A673 (cell line): ENCODE data around the gene SPINT1. TPM values are rescaled to one million over a fixed set of nuclear protein-coding genes. Genes with fewer than 3 reads are reported as not detected.
A peak's percentile ranks its signal among the peaks of the same experiment; 100 is the strongest.

Experiments
- BruUV-seq: library from RNA; stranded (reverse); fragments of 400-500 nt; replicated peaks from 2 replicates; lab custom pipeline; 2021; lab: Mats Ljungman, UMichigan
- CTCF ChIA-PET: fragments of 300-600 bp; sonication (Branson Sonifier 250); formaldehyde crosslinking; loops from one replicate; lab custom pipeline; 2022; ENCODE audit warnings: antibody characterized with exemption; lab: Charles Lee
- POLR2A ChIA-PET: fragments of 300-600 bp; sonication (Branson Sonifier 250); formaldehyde crosslinking; loops from one replicate; lab custom pipeline; 2022; ENCODE audit warnings: antibody characterized with exemption; ENCODE audit not compliant: low non-redundant PET; lab: Charles Lee
- DNase-seq: peaks from one replicate; pipeline ENCODE4 v3.0.0-alpha.2; 2015; ENCODE audit warnings: low spot score
- H3K27ac ChIP-seq: fragments of 200-600 bp; sonication (generic); 2 replicates; pipeline ENCODE4 v1.5.1; 2016; ENCODE audit warnings: mixed run types, low read depth, mild to moderate bottlenecking, mixed read lengths, antibody characterized with exemption, low read length; ENCODE audit not compliant: poor library complexity, severe bottlenecking
- H3K27me3 ChIP-seq: fragments of 200-600 bp; sonication (generic); replicated peaks from 2 replicates; pipeline ENCODE4 v1.6.1; 2017; ENCODE audit warnings: mixed run types, low read depth, mild to moderate bottlenecking, mixed read lengths, antibody characterized with exemption, low read length; ENCODE audit not compliant: insufficient read depth, poor library complexity
- H3K36me3 ChIP-seq: fragments of 200-600 bp; sonication (generic); 2 replicates; pipeline ENCODE4 v1.6.1; 2016; ENCODE audit warnings: mixed run types, mild to moderate bottlenecking, mixed read lengths, antibody characterized with exemption, low read length; ENCODE audit not compliant: insufficient read depth, poor library complexity, severe bottlenecking
- H3K4me1 ChIP-seq: fragments of 200-600 bp; sonication (generic); 2 replicates; pipeline ENCODE4 v1.6.1; 2017; ENCODE audit warnings: mixed run types, mild to moderate bottlenecking, mixed read lengths, antibody characterized with exemption, low read length; ENCODE audit not compliant: insufficient read depth, poor library complexity, severe bottlenecking
- H3K4me3 ChIP-seq: fragments of 200-600 bp; sonication (generic); 2 replicates; pipeline ENCODE4 v1.5.1; 2016; ENCODE audit warnings: low read depth, mixed run types, mild to moderate bottlenecking, mixed read lengths, low read length; ENCODE audit not compliant: poor library complexity, severe bottlenecking
- H3K9me3 ChIP-seq: fragments of 200-600 bp; sonication (generic); 2 replicates; pipeline ENCODE4 v1.6.1; 2016; ENCODE audit warnings: mixed run types, low read depth, mild to moderate bottlenecking, mixed read lengths, antibody characterized with exemption, low read length; ENCODE audit not compliant: poor library complexity, severe bottlenecking
- CTCF ChIP-seq: fragments of 300-800, 200-600 bp; sonication (generic); conservative IDR thresholded peaks from 2 replicates; pipeline ENCODE4 v1.5.1; 2017; ENCODE audit warnings: low read depth, mild to moderate bottlenecking, antibody characterized with exemption, low read length, moderate library complexity, mixed read lengths
- EZH2 ChIP-seq: fragments of 200-600 bp; sonication (generic); IDR thresholded peaks from 2 replicates; pipeline ENCODE4 v1.6.1; 2017; ENCODE audit warnings: borderline replicate concordance, low read depth, mild to moderate bottlenecking, mixed read lengths, antibody characterized with exemption, low read length; ENCODE audit not compliant: poor library complexity, severe bottlenecking
- intact Hi-C: fragments of 100-400 bp; cut with micrococcal nuclease; formaldehyde crosslinking; loops from one replicate; pipeline ENCODE4 v1.10.0; 2022; ENCODE audit not compliant: unreplicated experiment
- total RNA-seq: library from RNA; stranded (reverse); gene quantifications from 2 replicates; pipeline ENCODE4 v1.2.3, GENCODE V29; 2021

Gene SPINT1
- total RNA-seq, 1 experiment from 2014 or later = 1.9 TPM

- peak; percentile 62 for DNase-seq
- Histone ChIP-seq H3K9me3 (no peaks in the 10 kb centered on the region), H3K27me3 (peaks cover 21% of the 10 kb centered on the region), H3K4me1 (peaks cover 3% of the 10 kb centered on the region), H3K27ac (no peak overlapping the region), H3K36me3 (no peaks in the 10 kb centered on the region), H3K4me3 (no peak overlapping the region)
- ChIA-PET CTCF (interaction anchor here (1.4 kb wide), 1 partner anchor 11 kb away, joined by 5 read pairs; no protein-coding TSS in a partner anchor), POLR2A (interaction anchor here (0.5 kb wide), 1 partner anchor 10 kb away, joined by 5 read pairs; no protein-coding TSS in a partner anchor)
- intact Hi-C loops = no loop called here
- no peak for TF ChIP-seq CTCF
- TF ChIP-seq EZH2 = no peak
- no TSS peak for BruUV-seq
Observed at GRCh38 chr15:40847223-40847961, 3.5 kb downstream of the SPINT1 start.

- TF ChIP-seq CTCF (no peak), EZH2 (no peak)
- Histone ChIP-seq H3K9me3 (no peaks in the 10 kb centered on the region), H3K27me3 (no peaks in the 10 kb centered on the region), H3K4me3 (no peak overlapping the region), H3K36me3 (no peaks in the 10 kb centered on the region), H3K4me1 (peaks cover 3% of the 10 kb centered on the region), H3K27ac (no peak overlapping the region)
- DNase-seq = no peak
- intact Hi-C loops = no loop called here
- no TSS peak for BruUV-seq
- ChIA-PET POLR2A (no interaction called here), CTCF (no interaction called here)
Observed at GRCh38 chr15:40850576-40851112, 6.8 kb downstream of the SPINT1 start.

- POLR2A ChIA-PET = no interaction called here
- Histone ChIP-seq H3K4me1 (peaks cover 6% of the 10 kb centered on the region), H3K36me3 (no peaks in the 10 kb centered on the region), H3K27ac (no peak overlapping the region), H3K9me3 (no peaks in the 10 kb centered on the region), H3K4me3 (no peak overlapping the region), H3K27me3 (no peaks in the 10 kb centered on the region)
- intact Hi-C loops = no loop called here
- CTCF ChIA-PET = no interaction called here
- no peak for DNase-seq
- TF ChIP-seq CTCF = no peak
- no peak for TF ChIP-seq EZH2
- BruUV-seq = no TSS peak
Observed at GRCh38 chr15:40852529-40852928, 8.7 kb downstream of the SPINT1 start.
